Measurements from ENCODE around the gene NFIA.

NFIA gene

GRCh38 chr1:61378494-61379180, 296.3 kb downstream of the NFIA start:
- POLR2A ChIA-PET = no interaction called here
- Histone ChIP-seq H3K27ac (ENCODE audit: extremely low read depth, low read depth, low read length) (no peak overlapping the region), H3K36me3 (ENCODE audit: control insufficient read depth in 2 of 2, insufficient read depth in 1 of 2, low read length in 2 of 2) (peaks cover 0 to 6% of the 10 kb centered on the region in 2 experiments; a peak in 1 of 3 replicates), H3K9me3 (ENCODE audit: control insufficient read depth, insufficient read depth, low read depth, low read length) (no peaks in the 10 kb centered on the region), H3K4me1 (ENCODE audit: control insufficient read depth, insufficient read depth, low read length) (no peaks in the 10 kb centered on the region), H3K4me3 (ENCODE audit: low read depth, low read length) (no peak overlapping the region)
- CTCF ChIA-PET = no interaction called here
- TF ChIP-seq ZNF10 (tag by site-specific recombination; IDR thresholded peaks at IDR 0.05) = peak; percentile 90
- TF ChIP-seq ZNF544 (tag by site-specific recombination; IDR thresholded peaks at IDR 0.05) = no peak

GRCh38 chr1:61379693-61380092, 297.3 kb downstream of the NFIA start:
- Histone ChIP-seq H3K9me3 (ENCODE audit: control insufficient read depth, insufficient read depth, low read depth, low read length) (no peaks in the 10 kb centered on the region), H3K27ac (ENCODE audit: extremely low read depth, low read depth, low read length) (no peak overlapping the region), H3K4me1 (ENCODE audit: control insufficient read depth, insufficient read depth, low read length) (no peaks in the 10 kb centered on the region), H3K4me3 (ENCODE audit: low read depth, low read length) (no peak overlapping the region), H3K36me3 (ENCODE audit: control insufficient read depth in 2 of 2, insufficient read depth in 1 of 2, low read length in 2 of 2) (peaks cover 0 to 11% of the 10 kb centered on the region in 2 experiments; a peak in 1 of 3 replicates)
- TF ChIP-seq HOXD13 (CRISPR knock-in tag; IDR thresholded peaks at IDR 0.05; ENCODE audit: borderline replicate concordance) = no peak
- TF ChIP-seq EGR2 (tag by site-specific recombination; IDR thresholded peaks at IDR 0.05; ENCODE audit: low read depth) = no peak
- no peak for TF ChIP-seq RBAK (tag by site-specific recombination; IDR thresholded peaks at IDR 0.05)
- no peak for TF ChIP-seq SP7 (tag by site-specific recombination; IDR thresholded peaks at IDR 0.05)
- no peak for TF ChIP-seq HIC1 (tag by site-specific recombination; IDR thresholded peaks at IDR 0.05)
- TF ChIP-seq ZNF10 (tag by site-specific recombination; IDR thresholded peaks at IDR 0.05) = no peak
- no peak for TF ChIP-seq SCRT1 (tag by site-specific recombination; IDR thresholded peaks at IDR 0.05; ENCODE audit: borderline replicate concordance)
- no peak for TF ChIP-seq ZNF223 (tag by site-specific recombination; IDR thresholded peaks at IDR 0.05)
- no peak for TF ChIP-seq ZIC2 (tag by site-specific recombination; IDR thresholded peaks at IDR 0.05)
- no peak for TF ChIP-seq ZNF350 (tag by site-specific recombination; IDR thresholded peaks at IDR 0.05)
- TF ChIP-seq ZNF677 (tag by site-specific recombination; IDR thresholded peaks at IDR 0.05) = no peak
- no peak for TF ChIP-seq ZNF18 (tag by site-specific recombination; IDR thresholded peaks at IDR 0.05)
- TF ChIP-seq KLF9 (tag by site-specific recombination; IDR thresholded peaks at IDR 0.05; ENCODE audit: low read depth) = no peak
- CTCF ChIA-PET = no interaction called here
- POLR2A ChIA-PET = no interaction called here

- ChIA-PET POLR2A (no interaction called here), CTCF (no interaction called here)
- H3K4me1 ChIP-seq (ENCODE audit: control insufficient read depth, insufficient read depth, low read length) = no peaks in the 10 kb centered on the region
- no peaks in the 10 kb centered on the region for H3K9me3 ChIP-seq (ENCODE audit: control insufficient read depth, insufficient read depth, low read depth, low read length)
- no peak overlapping the region for H3K27ac ChIP-seq (ENCODE audit: extremely low read depth, low read depth, low read length)
- no peak overlapping the region for H3K4me3 ChIP-seq (ENCODE audit: low read depth, low read length)
- TF ChIP-seq YY1 (tag by site-specific recombination; IDR thresholded peaks at IDR 0.05) = no peak
- no peak for TF ChIP-seq ZSCAN23 (tag by site-specific recombination; IDR thresholded peaks at IDR 0.05)
- peaks cover 0 to 13% of the 10 kb centered on the region in 2 experiments; a peak in 1 of 3 replicates for H3K36me3 ChIP-seq (ENCODE audit: control insufficient read depth in 2 of 2, insufficient read depth in 1 of 2, low read length in 2 of 2)
These were observed 298.2 kb downstream of the NFIA start for GRCh38 chr1:61380561-61380960.

Measured in HEK293 (cell line).